ENCODE data around the gene NCBP2L. TPM values are rescaled to one million over a fixed set of nuclear protein-coding genes. Genes with fewer than 3 reads are reported as not detected.

Gene NCBP2L
- polyA plus RNA-seq, 2 of the 4 experiments (the other 2 are of a cell fraction) = not detected

DNA sequence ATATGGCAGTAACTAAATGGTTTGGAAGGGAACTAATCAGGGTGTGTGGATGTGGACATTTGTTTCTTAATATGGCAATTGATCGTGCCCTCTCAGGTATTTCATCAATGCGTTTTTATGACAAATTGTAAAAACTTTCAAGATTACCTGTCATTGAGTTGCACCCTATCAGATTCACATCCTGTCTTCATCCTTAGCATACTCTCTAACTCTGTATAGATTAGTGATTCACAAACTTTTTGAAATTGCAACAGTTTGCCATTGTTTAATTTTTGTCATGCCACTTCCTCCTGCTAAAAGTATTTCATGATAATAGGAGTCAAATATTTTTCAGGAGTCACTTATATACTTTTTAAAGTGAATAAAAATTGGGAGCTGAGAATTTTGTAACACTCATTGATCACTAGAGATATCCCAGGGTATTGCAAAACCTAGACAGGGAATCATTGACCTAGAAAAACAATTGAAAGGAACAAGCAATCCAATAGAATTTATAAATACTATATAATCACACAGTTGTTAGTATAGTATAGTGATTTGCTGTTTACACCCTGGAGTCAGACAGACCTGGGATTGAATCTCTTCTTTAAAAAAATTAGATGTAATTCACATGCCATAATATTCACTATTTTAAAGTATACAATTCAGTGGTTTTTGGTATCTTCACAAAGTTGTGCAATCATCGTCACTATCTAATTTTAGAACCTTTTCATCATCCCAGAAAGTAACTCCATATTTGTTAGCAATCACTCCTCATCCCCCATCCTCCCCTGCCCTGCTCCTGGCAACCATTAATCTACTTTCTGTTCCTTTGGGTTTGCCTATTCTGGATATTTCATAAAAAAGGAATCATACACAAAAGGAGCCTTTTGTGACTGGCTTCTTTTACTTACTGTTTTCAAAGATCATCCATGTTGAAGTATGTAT lies 57.0 kb downstream of the NCBP2L start:
- Histone ChIP-seq H3K4me3 (no peak overlapping the region), H3K4me1 (no peaks in the 10 kb centered on the region), H3K27ac (no peak overlapping the region), H3K9me3 (no peaks in the 10 kb centered on the region), H3K4me2 (no peak overlapping the region)
- POLR2A ChIA-PET = no interaction called here
- DNase-seq (ENCODE audit: low read depth in 1 of 2, low spot score in 1 of 2) (no peak), FAIRE-seq (no peak), ATAC-seq (no peak)
- 90% methylated on average over 3 of the region's 3 CpGs for WGBS (ENCODE audit: missing lambda C conversion rate)
- CTCF ChIA-PET = no interaction called here
- TF ChIP-seq ZFP36 (IDR thresholded peaks at IDR 0.05; ENCODE audit: borderline replicate concordance, partially characterized antibody) (no peak), POLR2A (IDR thresholded peaks at IDR 0.05; ENCODE audit: low read length) (no peak), SREBF2 (IDR thresholded peaks at IDR 0.05) (no peak), MYC (IDR thresholded peaks at IDR 0.05; ENCODE audit: borderline replicate concordance, low read length) (no peak), EHF (CRISPR knock-in tag; IDR thresholded peaks at IDR 0.05) (no peak), CHD4 (IDR thresholded peaks at IDR 0.05; ENCODE audit: borderline replicate concordance) (no peak), RAD21 (conservative IDR thresholded peaks at IDR 0.05 in 1 of 2, IDR thresholded peaks at IDR 0.05 in 1 of 2) (no peak)

DNA sequence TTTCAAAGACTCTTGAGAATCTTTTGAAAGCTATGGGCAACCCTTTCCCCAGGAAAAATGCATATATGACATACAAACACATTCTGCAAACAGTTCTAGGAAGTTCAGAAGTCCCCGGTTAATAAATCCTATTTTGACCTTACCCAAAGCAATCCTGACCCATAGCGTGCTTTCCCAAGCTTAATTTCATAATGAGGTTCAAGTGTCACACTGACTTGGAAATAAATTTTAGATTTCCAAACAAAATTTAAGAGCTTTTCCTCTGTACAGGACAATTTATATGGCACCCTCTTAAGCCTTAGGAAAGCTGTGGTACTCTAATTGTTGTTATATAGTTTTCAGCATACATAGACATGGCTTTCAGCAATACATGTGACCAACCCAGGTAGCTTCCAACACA lies 59.4 kb downstream of the NCBP2L start:
- ATAC-seq = no peak
- Histone ChIP-seq H3K4me3 (no peak overlapping the region), H3K27ac (no peak overlapping the region), H3K4me1 (no peaks in the 10 kb centered on the region), H3K9me3 (no peaks in the 10 kb centered on the region), H3K4me2 (no peak overlapping the region)
- WGBS (ENCODE audit: missing lambda C conversion rate) = 83% methylated on average over 2 of the region's 2 CpGs
- TF ChIP-seq BHLHE40 (IDR thresholded peaks at IDR 0.05; ENCODE audit: low read depth, low read length) (no peak), JUN (IDR thresholded peaks at IDR 0.05) (no peak), HOXB13 (CRISPR knock-in tag; IDR thresholded peaks at IDR 0.05; ENCODE audit: low read depth) (no peak), POLR2AphosphoS2 (conservative IDR thresholded peaks at IDR 0.05; ENCODE audit: low read length) (no peak), NFE2L2 (conservative IDR thresholded peaks at IDR 0.05; ENCODE audit: low read length) (no peak), HOXA7 (CRISPR knock-in tag; IDR thresholded peaks at IDR 0.05) (no peak), MAFK (IDR thresholded peaks at IDR 0.05; ENCODE audit: partially characterized antibody) (no peak), ZSCAN20 (CRISPR knock-in tag; IDR thresholded peaks at IDR 0.05) (no peak), CBX2 (IDR thresholded peaks at IDR 0.05; ENCODE audit: borderline replicate concordance, low read depth) (no peak), ZC3H11A (IDR thresholded peaks at IDR 0.05) (no peak), ZFP36 (IDR thresholded peaks at IDR 0.05; ENCODE audit: borderline replicate concordance, partially characterized antibody) (no peak), EP300 (IDR thresholded peaks at IDR 0.05) (no peak), RARB (CRISPR knock-in tag; IDR thresholded peaks at IDR 0.05) (no peak), CBX8 (IDR thresholded peaks at IDR 0.05) (no peak), CHD4 (IDR thresholded peaks at IDR 0.05; ENCODE audit: borderline replicate concordance) (no peak)
- TF ChIP-seq, protein P1, sequence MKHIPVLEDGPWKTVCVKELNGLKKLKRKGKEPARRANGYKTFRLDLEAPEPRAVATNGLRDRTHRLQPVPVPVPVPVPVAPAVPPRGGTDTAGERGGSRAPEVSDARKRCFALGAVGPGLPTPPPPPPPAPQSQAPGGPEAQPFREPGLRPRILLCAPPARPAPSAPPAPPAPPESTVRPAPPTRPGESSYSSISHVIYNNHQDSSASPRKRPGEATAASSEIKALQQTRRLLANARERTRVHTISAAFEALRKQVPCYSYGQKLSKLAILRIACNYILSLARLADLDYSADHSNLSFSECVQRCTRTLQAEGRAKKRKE (CRISPR knock-in tag; IDR thresholded peaks at IDR 0.05; ENCODE audit: low read depth) = no peak
- TF ChIP-seq, protein P2, sequence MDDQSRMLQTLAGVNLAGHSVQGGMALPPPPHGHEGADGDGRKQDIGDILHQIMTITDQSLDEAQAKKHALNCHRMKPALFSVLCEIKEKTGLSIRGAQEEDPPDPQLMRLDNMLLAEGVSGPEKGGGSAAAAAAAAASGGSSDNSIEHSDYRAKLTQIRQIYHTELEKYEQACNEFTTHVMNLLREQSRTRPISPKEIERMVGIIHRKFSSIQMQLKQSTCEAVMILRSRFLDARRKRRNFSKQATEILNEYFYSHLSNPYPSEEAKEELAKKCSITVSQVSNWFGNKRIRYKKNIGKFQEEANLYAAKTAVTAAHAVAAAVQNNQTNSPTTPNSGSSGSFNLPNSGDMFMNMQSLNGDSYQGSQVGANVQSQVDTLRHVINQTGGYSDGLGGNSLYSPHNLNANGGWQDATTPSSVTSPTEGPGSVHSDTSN (IDR thresholded peaks at IDR 0.05) = no peak
- TF ChIP-seq, protein P3, sequence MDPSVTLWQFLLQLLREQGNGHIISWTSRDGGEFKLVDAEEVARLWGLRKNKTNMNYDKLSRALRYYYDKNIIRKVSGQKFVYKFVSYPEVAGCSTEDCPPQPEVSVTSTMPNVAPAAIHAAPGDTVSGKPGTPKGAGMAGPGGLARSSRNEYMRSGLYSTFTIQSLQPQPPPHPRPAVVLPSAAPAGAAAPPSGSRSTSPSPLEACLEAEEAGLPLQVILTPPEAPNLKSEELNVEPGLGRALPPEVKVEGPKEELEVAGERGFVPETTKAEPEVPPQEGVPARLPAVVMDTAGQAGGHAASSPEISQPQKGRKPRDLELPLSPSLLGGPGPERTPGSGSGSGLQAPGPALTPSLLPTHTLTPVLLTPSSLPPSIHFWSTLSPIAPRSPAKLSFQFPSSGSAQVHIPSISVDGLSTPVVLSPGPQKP (IDR thresholded peaks at IDR 0.05; ENCODE audit: low read depth, low read length) = no peak
- CTCF ChIA-PET = no interaction called here
- FAIRE-seq = no peak
- POLR2A ChIA-PET = no interaction called here
- no peak for DNase-seq (ENCODE audit: low read depth in 1 of 2, low spot score in 1 of 2)
